Measurements from ENCODE around the gene KPNA2. TPM values are rescaled to one million over a fixed set of nuclear protein-coding genes. Genes with fewer than 3 reads are reported as not detected.
"Not testable (repeated sequence)": the region's sequence is repeated elsewhere in the genome, so short reads cannot be mapped to it uniquely, and the experiment has no call there.

KPNA2 gene
- total RNA-seq, 1 donor from 2014 or later: 19.2 TPM

- Histone ChIP-seq H3K36me3 (no peaks in the 10 kb centered on the region), H3K9me3 (replicated peaks) (no peaks in the 10 kb centered on the region), H3K27me3 (ENCODE audit: low read depth) (no peaks in the 10 kb centered on the region), H3K4me3 (no peak overlapping the region), H3K27ac (replicated peaks) (no peak overlapping the region), H3K4me1 (peaks cover 10% of the 10 kb centered on the region)
- TF ChIP-seq CTCF (IDR thresholded peaks at IDR 0.05; ENCODE audit: borderline replicate concordance): no peak
- intact Hi-C loops (cut with micrococcal nuclease): no loop called here
- no peak for DNase-seq
Measured at GRCh38 chr17:68016838-68017237, 18.7 kb upstream of the KPNA2 start.

- H3K4me1 ChIP-seq; H3K4me3 ChIP-seq; intact Hi-C loops (cut with micrococcal nuclease); H3K36me3 ChIP-seq; DNase-seq; H3K27ac ChIP-seq (replicated peaks); H3K9me3 ChIP-seq (replicated peaks); H3K27me3 ChIP-seq (ENCODE audit: low read depth): not testable (repeated sequence)
Measured at GRCh38 chr17:68018493-68018892, 17.0 kb upstream of the KPNA2 start.

- Histone ChIP-seq H3K9me3 (replicated peaks) (no peaks in the 10 kb centered on the region), H3K4me3 (peak overlapping the region; percentile 73), H3K27me3 (ENCODE audit: low read depth) (no peaks in the 10 kb centered on the region), H3K27ac (replicated peaks) (peak overlapping the region; percentile 94), H3K4me1 (peaks cover 10% of the 10 kb centered on the region), H3K36me3 (no peaks in the 10 kb centered on the region)
- DNase-seq: no peak
- TF ChIP-seq CTCF (IDR thresholded peaks at IDR 0.05; ENCODE audit: borderline replicate concordance): no peak
- intact Hi-C loops (cut with micrococcal nuclease): no loop called here
Measured at GRCh38 chr17:68019336-68019674, 16.2 kb upstream of the KPNA2 start.

GRCh38 chr17:68019675-68020408, 15.7 kb upstream of the KPNA2 start:
- H3K27ac ChIP-seq (replicated peaks): peak overlapping the region; percentile 94
- H3K4me3 ChIP-seq: peak overlapping the region; percentile 73
- H3K4me1 ChIP-seq: peaks cover 10% of the 10 kb centered on the region
- intact Hi-C loops (cut with micrococcal nuclease): no loop called here
- peak; percentile 66 for TF ChIP-seq CTCF (IDR thresholded peaks at IDR 0.05; ENCODE audit: borderline replicate concordance)
- no peaks in the 10 kb centered on the region for H3K36me3 ChIP-seq
- H3K9me3 ChIP-seq (replicated peaks): no peaks in the 10 kb centered on the region
- H3K27me3 ChIP-seq (ENCODE audit: low read depth): no peaks in the 10 kb centered on the region
- peak; percentile 95 for DNase-seq

- intact Hi-C loops (cut with micrococcal nuclease): no loop called here
- TF ChIP-seq CTCF (IDR thresholded peaks at IDR 0.05; ENCODE audit: borderline replicate concordance): no peak
- Histone ChIP-seq H3K27ac (replicated peaks) (peak overlapping the region; percentile 94), H3K4me3 (peak overlapping the region; percentile 73), H3K27me3 (ENCODE audit: low read depth) (no peaks in the 10 kb centered on the region), H3K36me3 (no peaks in the 10 kb centered on the region), H3K9me3 (replicated peaks) (no peaks in the 10 kb centered on the region), H3K4me1 (peaks cover 10% of the 10 kb centered on the region)
- no peak for DNase-seq
Measured at GRCh38 chr17:68020409-68020756, 15.2 kb upstream of the KPNA2 start.

GRCh38 chr17:68020791-68021190, 14.7 kb upstream of the KPNA2 start:
- DNase-seq; H3K36me3 ChIP-seq; H3K4me1 ChIP-seq; H3K9me3 ChIP-seq (replicated peaks); H3K27me3 ChIP-seq (ENCODE audit: low read depth); intact Hi-C loops (cut with micrococcal nuclease): not testable (repeated sequence)
- peak overlapping the region; percentile 73 for H3K4me3 ChIP-seq
- peak overlapping the region; percentile 94 for H3K27ac ChIP-seq (replicated peaks)
